K562 (cell line): ENCODE measurements around the gene NXF2B. TPM values are rescaled to one million over a fixed set of nuclear protein-coding genes. Genes with fewer than 3 reads are reported as not detected.
A peak's percentile ranks its signal among the peaks of the same experiment; 100 is the strongest.
"Not testable (repeated sequence)": the region's sequence is repeated elsewhere in the genome, so short reads cannot be mapped to it uniquely, and the experiment has no call there.

Experiments used
- ATAC-seq: fragments of 200-7000 bp; cut with Tn5 transposase; 3 replicates; pipeline ENCODE4 v1.9.1; 2020; ENCODE audit warnings: moderate library complexity
- BruUV-seq: library from RNA; stranded (reverse); fragments of 400-500 nt; replicated peaks from 2 replicates; lab custom pipeline; 2021; lab: Mats Ljungman, UMichigan
- CTCF ChIA-PET: fragments of 300-600 bp; formaldehyde crosslinking; extraction: SDS; loops from one replicate; lab custom pipeline; 2021; ENCODE audit warnings: low intra/inter-chr PET ratio; lab: Yijun Ruan, JAX
- POLR2A ChIA-PET: fragments of 300-600, 350-650 bp; sonication (Branson Sonifier 250); formaldehyde crosslinking; extraction: SDS; loops from one replicate; lab custom pipeline; 2021; ENCODE audit warnings: antibody characterized with exemption, inconsistent platforms; lab: Yijun Ruan, JAX
- DNase-seq, 4 experiments: peaks; one replicate each; pipeline versions ENCODE4 v3.0.0 to v3.0.0-alpha.2; 2011 to 2018; ENCODE audit warnings: low spot score in 3 of 4, mixed read lengths in 3 of 4; ENCODE audit errors: extremely low read depth in 1 of 4
- FAIRE-seq: peaks from 2 replicates; lab custom pipeline; 2011; peaks lifted over from hg19 to GRCh38; lab: Jason Lieb, UNC
- H2AFZ ChIP-seq: 2 replicates; pipeline ENCODE4 v1.6.0; 2011; ENCODE audit warnings: low read depth, low read length, control low read depth, inconsistent platforms
- H3K27ac ChIP-seq: fragments of 200-600 bp; 3 replicates; pipeline ENCODE4 v1.8.0; 2011; ENCODE audit warnings: low read depth, mild to moderate bottlenecking, control low read depth, inconsistent platforms, low read length, moderate library complexity, mixed read lengths; ENCODE audit errors: extremely low read depth
- H3K27me3 ChIP-seq, 2 experiments: fragments of 300-600 bp in 1 of 2; 2 replicates in 1 of 2; 3 replicates in 1 of 2; pipeline versions ENCODE4 v1.6.0 to v1.8.0; 2011; ENCODE audit warnings: inconsistent platforms in 2 of 2, low read length in 2 of 2, mild to moderate bottlenecking in 1 of 2, mixed read lengths in 1 of 2, moderate library complexity in 1 of 2; ENCODE audit not compliant: control insufficient read depth in 2 of 2, insufficient read depth in 2 of 2
- H3K36me3 ChIP-seq: fragments of 300-600 bp; 3 replicates; pipeline ENCODE4 v1.8.0; 2011; ENCODE audit warnings: mild to moderate bottlenecking, low read length, inconsistent platforms; ENCODE audit not compliant: control insufficient read depth, insufficient read depth
- H3K4me1 ChIP-seq, 2 experiments: fragments of 200-600 bp in 1 of 2; replicated peaks in 1 of 2; 2 replicates in 1 of 2; 3 replicates in 1 of 2; pipeline versions ENCODE4 v1.5.1 to v1.8.0; 2011; ENCODE audit warnings: inconsistent platforms in 2 of 2, low read length in 2 of 2, mild to moderate bottlenecking in 1 of 2, mixed read lengths in 1 of 2, moderate library complexity in 1 of 2; ENCODE audit not compliant: control insufficient read depth in 2 of 2, insufficient read depth in 2 of 2
- H3K4me2 ChIP-seq: 2 replicates; pipeline ENCODE4 v1.6.1; 2011; ENCODE audit warnings: low read length, control low read depth, inconsistent platforms, mixed read lengths; ENCODE audit not compliant: insufficient read depth
- H3K4me3 ChIP-seq: fragments of 200-600 bp; sonication (generic), shearing (Covaris generic); 2 replicates; pipeline ENCODE4 v1.5.1; 2016; ENCODE audit warnings: control low read depth, inconsistent platforms
- H3K79me2 ChIP-seq: fragments of 200-600 bp; 3 replicates; pipeline ENCODE4 v1.8.0; 2011; ENCODE audit warnings: low read length, inconsistent platforms; ENCODE audit not compliant: control insufficient read depth, insufficient read depth
- H3K9ac ChIP-seq, 2 experiments: 2 replicates each; pipeline versions ENCODE4 v1.6.0 to v1.6.1; 2011; ENCODE audit warnings: low read depth in 2 of 2, low read length in 2 of 2, control low read depth in 1 of 2, inconsistent platforms in 1 of 2, mild to moderate bottlenecking in 1 of 2, mixed read lengths in 1 of 2; ENCODE audit not compliant: insufficient read depth in 1 of 2
- H3K9me1 ChIP-seq: one replicate; pipeline ENCODE4 v1.6.0; 2011; ENCODE audit warnings: inconsistent platforms, mild to moderate bottlenecking, low read length, moderate library complexity; ENCODE audit not compliant: control insufficient read depth, insufficient read depth
- H3K9me3 ChIP-seq: replicated peaks from 2 replicates; pipeline ENCODE4 v1.5.1; 2011; ENCODE audit warnings: low read depth, low read length, inconsistent platforms; ENCODE audit not compliant: control insufficient read depth, insufficient read depth
- H4K20me1 ChIP-seq: replicated peaks from 2 replicates; pipeline ENCODE4 v1.6.1; 2011; ENCODE audit warnings: low read length, inconsistent platforms, mixed read lengths; ENCODE audit not compliant: control insufficient read depth, insufficient read depth
- WGBS: fragments of 100-300 bp; shearing (Covaris generic); methylation state at CpG from one replicate; pipeline ENCODE4 v1.1.6; 2016; ENCODE audit warnings: low coverage, mixed read lengths; ENCODE audit not compliant: insufficient coverage; ENCODE audit errors: missing lambda C conversion rate; 5-methylcytosine and 5-hydroxymethylcytosine counted together
- in situ Hi-C: fragments of 300-500 bp; cut with MboI; formaldehyde crosslinking; loops from 4 replicates; pipeline ENCODE4 v1.15.0; 2018; ENCODE audit warnings: inconsistent platforms, mixed read lengths
- intact Hi-C: fragments of 100-400 bp; cut with micrococcal nuclease; formaldehyde crosslinking; loops from 2 replicates; pipeline ENCODE4 v1.14.2; 2022
- polyA plus RNA-seq, 8 experiments: library from polyadenylated mRNA; depleted of rRNA in 4 of 8; stranded (reverse) in 5 of 8; unstranded in 3 of 8; fragments of >200 nt; fragmentation: Nextera tagmentation in 2 of 8; fragmentation: Illumina TruSeq in 1 of 8; extraction: Ambion mirVana in 2 of 8; extraction: Trizol in 1 of 8; gene quantifications; 2 replicates each; pipeline versions ENCODE4 v1.2.1 to v1.2.3, GENCODE V29; 2011 to 2014; ENCODE audit warnings: inconsistent platforms in 1 of 8, missing spikeins in 1 of 8
- total RNA-seq, 7 experiments: library from RNA; depleted of rRNA in 6 of 7; stranded (reverse); fragments of >200 nt in 6 of 7; fragmentation: Illumina TruSeq in 2 of 7; extraction: Trizol in 2 of 7; gene quantifications; 2 replicates each; pipeline versions ENCODE4 v1.2.1 to v1.2.3, GENCODE V29; 2011 to 2021; ENCODE audit warnings: low replicate concordance in 1 of 7

The NXF2B gene
- total and polyA plus RNA-seq, 9 of the 15 experiments (the other 6 are each of a cell fraction or from before 2014, with no cell fraction given), result 0.91 to 16.1 (median 5.8) TPM

- H3K4me3 ChIP-seq, POLR2A ChIA-PET, H3K4me1 ChIP-seq, DNase-seq, H3K27ac ChIP-seq, H2AFZ ChIP-seq, H3K9ac ChIP-seq, H3K36me3 ChIP-seq, intact Hi-C loops, H3K9me3 ChIP-seq, H3K9me1 ChIP-seq, BruUV-seq, H3K27me3 ChIP-seq, H3K4me2 ChIP-seq, H4K20me1 ChIP-seq, CTCF ChIA-PET, H3K79me2 ChIP-seq: not testable (repeated sequence)
- no CpG with 5 or more reads among the region's 3 CpGs for WGBS
- peak; percentile 57; the same call in 2 of the 3 replicates for ATAC-seq
- in situ Hi-C loops, result loop anchor here (25.0 kb wide), 1 partner anchor 308 kb away; the partner anchor contains the start of gene BEX5
- peak; percentile 87 for FAIRE-seq
These were observed 30.4 kb upstream of the NXF2B start for GRCh38 chrX:102470215-102470614.

- DNase-seq, FAIRE-seq: not testable (repeated sequence)
These were observed 18.8 kb upstream of the NXF2B start for GRCh38 chrX:102458615-102459014.

GRCh38 chrX:102414493-102414892 lies 25.3 kb downstream of the NXF2B start:
- H2AFZ ChIP-seq, DNase-seq, FAIRE-seq, H3K27me3 ChIP-seq, CTCF ChIA-PET, intact Hi-C loops, H3K9ac ChIP-seq, H3K27ac ChIP-seq, H3K9me1 ChIP-seq, BruUV-seq, H4K20me1 ChIP-seq, H3K36me3 ChIP-seq, H3K9me3 ChIP-seq, in situ Hi-C loops, H3K4me3 ChIP-seq, POLR2A ChIA-PET, H3K79me2 ChIP-seq, ATAC-seq, H3K4me2 ChIP-seq, H3K4me1 ChIP-seq: not testable (repeated sequence)
- WGBS, result no CpG with 5 or more reads among the region's 4 CpGs

More at GRCh38 chrX:102458615-102459014, 18.8 kb upstream of the NXF2B start:
- H3K4me2 ChIP-seq, H3K9me1 ChIP-seq, H4K20me1 ChIP-seq, ATAC-seq, CTCF ChIA-PET, H3K27ac ChIP-seq, H3K4me1 ChIP-seq, POLR2A ChIA-PET, H2AFZ ChIP-seq, H3K4me3 ChIP-seq, H3K27me3 ChIP-seq, H3K9ac ChIP-seq, H3K36me3 ChIP-seq, H3K79me2 ChIP-seq, intact Hi-C loops, H3K9me3 ChIP-seq, BruUV-seq: not testable (repeated sequence)
- no CpG with 5 or more reads among the region's 4 CpGs for WGBS
- in situ Hi-C loops, result loop anchor here (25.0 kb wide), 1 partner anchor 296 kb away; the partner anchor contains the start of gene BEX5
